ENCODE measurements around the gene SEC14L2.

- TF ChIP-seq EZH2 (IDR thresholded peaks at IDR 0.05; ENCODE audit: insufficient read depth, poor library complexity, severe bottlenecking): no peak
- TF ChIP-seq EZH2phosphoT487 (IDR thresholded peaks at IDR 0.05; ENCODE audit: insufficient read depth, low read depth): no peak
These were observed 23.7 kb downstream of the SEC14L2 start for GRCh38 chr22:30420347-30421125.
